OCI-LY3 (cell line): ENCODE measurements around the gene CFAP97D2.

ENCODE experiments used
- H2AFZ ChIP-seq: fragments of 200-600, 300-600 bp; shearing (Covaris generic); 2 replicates; pipeline ENCODE4 v1.6.0; 2014; ENCODE audit warnings: antibody characterized with exemption, low read depth, low read length
- H3K27ac ChIP-seq: fragments of 200-600, 300-600 bp; sonication (generic); 2 replicates; pipeline ENCODE4 v1.5.1; 2014; ENCODE audit warnings: mild to moderate bottlenecking, low read length, moderate library complexity, mixed read lengths
- H3K27me3 ChIP-seq: fragments of 200-600, 300-600 bp; sonication (generic); 2 replicates; pipeline ENCODE4 v1.6.1; 2014; ENCODE audit warnings: low read depth, low read length, mixed read lengths
- H3K36me3 ChIP-seq: fragments of 200-600, 300-600 bp; sonication (generic); replicated peaks from 2 replicates; pipeline ENCODE3; 2014; ENCODE audit warnings: low read depth, low read length, mixed read lengths
- H3K4me1 ChIP-seq: fragments of 300-600, 200-600 bp; sonication (generic); 2 replicates; pipeline ENCODE4 v1.6.1; 2014; ENCODE audit warnings: low read length, mixed read lengths
- H3K4me2 ChIP-seq: fragments of 200-600, 300-600 bp; sonication (generic); 2 replicates; pipeline ENCODE4 v1.6.1; 2014; ENCODE audit warnings: low read length, mixed read lengths
- H3K4me3 ChIP-seq: fragments of 300-600, 200-600 bp; sonication (generic); 2 replicates; pipeline ENCODE4 v1.5.1; 2014; ENCODE audit warnings: antibody characterized with exemption, mild to moderate bottlenecking, low read length, moderate library complexity
- H3K79me2 ChIP-seq: fragments of 300-600, 200-600 bp; shearing (Covaris generic); 2 replicates; pipeline ENCODE4 v1.6.1; 2014; ENCODE audit warnings: mild to moderate bottlenecking, low read length, mixed read lengths
- H3K9ac ChIP-seq: fragments of 300-600, 200-600 bp; shearing (Covaris generic); 2 replicates; pipeline ENCODE4 v1.6.0; 2014; ENCODE audit warnings: mild to moderate bottlenecking, low read length, moderate library complexity
- H3K9me3 ChIP-seq: fragments of 200-600, 300-600 bp; shearing (Covaris generic); 2 replicates; pipeline ENCODE4 v1.6.1; 2014; ENCODE audit warnings: low read length, mixed read lengths; ENCODE audit not compliant: insufficient read depth
- H4K20me1 ChIP-seq: fragments of 200-600, 300-600 bp; sonication (generic); 2 replicates; pipeline ENCODE4 v1.6.1; 2016; ENCODE audit warnings: low read length, mixed read lengths; ENCODE audit not compliant: insufficient read depth
- CTCF ChIP-seq: fragments of 200-600, 300-600 bp; sonication (generic); IDR thresholded peaks from 2 replicates; pipeline ENCODE4 v1.5.1; 2014; ENCODE audit warnings: antibody characterized with exemption, low read length, low read depth
- EZH2phosphoT487 ChIP-seq: fragments of 200-600 bp; shearing (Covaris generic); IDR thresholded peaks from 2 replicates; pipeline ENCODE4 v1.6.1; 2018; ENCODE audit warnings: antibody characterized with exemption, mixed run types, low read depth

The CFAP97D2 gene

GRCh38 chr13:114151031-114151430 lies 28.0 kb upstream of the CFAP97D2 start:
- H4K20me1 ChIP-seq: no peaks in the 10 kb centered on the region
- H3K27ac ChIP-seq: no peak overlapping the region
- H3K27me3 ChIP-seq: peaks cover 29% of the 10 kb centered on the region
- H3K9ac ChIP-seq: no peak overlapping the region
- no peaks in the 10 kb centered on the region for H3K79me2 ChIP-seq
- H3K4me2 ChIP-seq: no peak overlapping the region
- H3K36me3 ChIP-seq: no peaks in the 10 kb centered on the region
- peaks cover 10% of the 10 kb centered on the region for H3K4me1 ChIP-seq
- H3K4me3 ChIP-seq: no peak overlapping the region
- H3K9me3 ChIP-seq: no peaks in the 10 kb centered on the region
- no peak overlapping the region for H2AFZ ChIP-seq
- no peak for TF ChIP-seq CTCF
- no peak for TF ChIP-seq EZH2phosphoT487

GRCh38 chr13:114151565-114152284 lies 27.3 kb upstream of the CFAP97D2 start:
- Histone ChIP-seq H2AFZ (no peak overlapping the region), H3K9me3 (no peaks in the 10 kb centered on the region), H3K27me3 (peaks cover 25% of the 10 kb centered on the region), H3K36me3 (no peaks in the 10 kb centered on the region), H4K20me1 (no peaks in the 10 kb centered on the region), H3K79me2 (no peaks in the 10 kb centered on the region), H3K4me3 (no peak overlapping the region), H3K27ac (no peak overlapping the region), H3K4me2 (no peak overlapping the region), H3K9ac (no peak overlapping the region), H3K4me1 (peaks cover 4% of the 10 kb centered on the region)
- TF ChIP-seq EZH2phosphoT487 (no peak), CTCF (no peak)

- Histone ChIP-seq H3K27ac (no peak overlapping the region), H3K9me3 (no peaks in the 10 kb centered on the region), H3K4me3 (no peak overlapping the region), H3K9ac (no peak overlapping the region), H3K27me3 (peaks cover 24% of the 10 kb centered on the region), H2AFZ (no peak overlapping the region), H3K36me3 (no peaks in the 10 kb centered on the region), H3K4me2 (no peak overlapping the region), H3K4me1 (no peaks in the 10 kb centered on the region), H3K79me2 (no peaks in the 10 kb centered on the region), H4K20me1 (no peaks in the 10 kb centered on the region)
- no peak for TF ChIP-seq EZH2phosphoT487
- TF ChIP-seq CTCF: no peak
Measured at GRCh38 chr13:114152285-114152645, 26.8 kb upstream of the CFAP97D2 start.

- no peak overlapping the region for H2AFZ ChIP-seq
- H3K9me3 ChIP-seq: no peaks in the 10 kb centered on the region
- H3K27ac ChIP-seq: no peak overlapping the region
- no peak overlapping the region for H3K9ac ChIP-seq
- H3K79me2 ChIP-seq: no peaks in the 10 kb centered on the region
- TF ChIP-seq CTCF (no peak), EZH2phosphoT487 (no peak)
- H3K4me1 ChIP-seq: no peaks in the 10 kb centered on the region
- H3K4me3 ChIP-seq: no peak overlapping the region
- H3K27me3 ChIP-seq: peaks cover 24% of the 10 kb centered on the region
- no peaks in the 10 kb centered on the region for H4K20me1 ChIP-seq
- H3K4me2 ChIP-seq: no peak overlapping the region
- H3K36me3 ChIP-seq: no peaks in the 10 kb centered on the region
Measured at GRCh38 chr13:114152831-114153371, 26.2 kb upstream of the CFAP97D2 start.
